ENCODE results near the gene ACTR3C.
"Not testable (repeated sequence)": the region's sequence is repeated elsewhere in the genome, so short reads cannot be mapped to it uniquely, and the experiment has no call there.

ACTR3C gene

GRCh38 chr7:150322114-150322832, 1.1 kb downstream of the ACTR3C start:
- Histone ChIP-seq H3K4me3 (ENCODE audit: low read depth, low read length) (peak overlapping the region; percentile 85), H3K9ac (ENCODE audit: low read length) (peak overlapping the region; percentile 88), H3K36me3 (ENCODE audit: control insufficient read depth, insufficient read depth, low read length) (peaks cover 26% of the 10 kb centered on the region), H3K27ac (ENCODE audit: low read depth, low read length) (peak overlapping the region; percentile 67; the same call in 1 of the 2 replicates), H3K9me3 (ENCODE audit: control insufficient read depth, insufficient read depth, low read depth, low read length) (no peaks in the 10 kb centered on the region), H3K27me3 (ENCODE audit: control insufficient read depth, insufficient read depth, low read length) (no peaks in the 10 kb centered on the region), H3K4me1 (ENCODE audit: control insufficient read depth, insufficient read depth, low read length) (peaks cover 31% of the 10 kb centered on the region)

GRCh38 chr7:150321788-150322113, 1.6 kb downstream of the ACTR3C start:
- Histone ChIP-seq H3K9ac (ENCODE audit: low read length) (no peak overlapping the region), H3K4me3 (ENCODE audit: low read depth, low read length) (no peak overlapping the region), H3K36me3 (ENCODE audit: control insufficient read depth, insufficient read depth, low read length) (peaks cover 21% of the 10 kb centered on the region), H3K9me3 (ENCODE audit: control insufficient read depth, insufficient read depth, low read depth, low read length) (no peaks in the 10 kb centered on the region), H3K27me3 (ENCODE audit: control insufficient read depth, insufficient read depth, low read length) (no peaks in the 10 kb centered on the region), H3K4me1 (ENCODE audit: control insufficient read depth, insufficient read depth, low read length) (peaks cover 31% of the 10 kb centered on the region), H3K27ac (ENCODE audit: low read depth, low read length) (no peak overlapping the region)

- Histone ChIP-seq H3K27ac (ENCODE audit: low read depth, low read length) (no peak overlapping the region), H3K27me3 (ENCODE audit: control insufficient read depth, insufficient read depth, low read length) (peaks cover 8% of the 10 kb centered on the region), H3K36me3 (ENCODE audit: control insufficient read depth, insufficient read depth, low read length) (no peaks in the 10 kb centered on the region), H3K4me1 (ENCODE audit: control insufficient read depth, insufficient read depth, low read length) (peaks cover 30% of the 10 kb centered on the region), H3K9ac (ENCODE audit: low read length) (no peak overlapping the region), H3K9me3 (ENCODE audit: control insufficient read depth, insufficient read depth, low read depth, low read length) (no peaks in the 10 kb centered on the region), H3K4me3 (ENCODE audit: low read depth, low read length) (no peak overlapping the region)
Measured at GRCh38 chr7:150317748-150318444, 5.4 kb downstream of the ACTR3C start.

DNA sequence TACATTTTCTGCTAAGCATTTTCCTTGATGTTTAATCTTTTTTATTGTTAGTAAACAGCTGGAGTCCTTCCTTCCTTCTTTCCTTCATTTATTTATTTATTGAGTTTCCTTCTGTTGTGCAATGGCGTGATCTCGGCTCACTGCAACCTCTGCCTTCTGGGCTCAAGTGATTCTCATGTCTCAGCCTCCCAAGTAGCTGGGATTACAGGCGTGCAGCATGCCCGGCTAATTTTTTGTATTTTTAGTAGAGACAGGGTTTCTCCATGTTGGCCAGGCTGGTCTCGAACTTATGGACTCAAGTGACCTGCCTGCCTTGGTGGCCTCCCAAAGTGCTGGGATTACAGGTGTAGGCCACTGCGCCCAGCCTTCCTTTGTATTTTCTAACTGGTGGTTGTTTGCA, 6.4 kb downstream of the ACTR3C start:
- H3K9me3 ChIP-seq (ENCODE audit: control insufficient read depth, insufficient read depth, low read depth, low read length); H3K36me3 ChIP-seq (ENCODE audit: control insufficient read depth, insufficient read depth, low read length); H3K27ac ChIP-seq (ENCODE audit: low read depth, low read length); H3K9ac ChIP-seq (ENCODE audit: low read length); H3K4me3 ChIP-seq (ENCODE audit: low read depth, low read length): not testable (repeated sequence)
- peaks cover 34% of the 10 kb centered on the region for H3K4me1 ChIP-seq (ENCODE audit: control insufficient read depth, insufficient read depth, low read length)
- peaks cover 14% of the 10 kb centered on the region for H3K27me3 ChIP-seq (ENCODE audit: control insufficient read depth, insufficient read depth, low read length)

DNA sequence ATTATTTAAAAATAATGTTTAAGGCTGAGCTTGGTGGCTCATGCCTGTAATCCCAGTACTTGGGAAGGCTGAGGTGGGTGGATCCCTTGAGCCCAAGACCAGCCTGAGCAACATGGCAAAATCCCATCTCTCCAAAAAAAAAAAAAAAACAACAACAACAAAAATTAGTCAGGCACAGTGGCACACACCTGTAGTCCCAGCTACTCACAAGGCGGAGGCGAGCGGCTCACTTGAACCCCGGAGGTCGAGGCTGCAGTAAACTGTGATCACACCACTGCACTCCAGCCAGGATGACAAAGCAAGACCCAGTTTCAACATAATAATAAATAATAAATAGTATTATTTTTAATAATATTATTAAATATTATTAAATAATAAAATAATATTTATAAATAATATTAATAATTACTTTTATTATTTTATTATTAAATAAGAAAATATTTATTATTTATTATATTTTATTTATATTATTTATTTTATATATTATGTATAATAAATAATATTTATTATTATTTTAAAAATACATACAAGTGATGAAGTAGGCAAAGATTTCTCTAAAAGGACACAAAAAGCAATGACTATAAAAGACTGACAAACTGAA, 8.6 kb downstream of the ACTR3C start:
- Histone ChIP-seq H3K4me3 (ENCODE audit: low read depth, low read length) (no peak overlapping the region), H3K27me3 (ENCODE audit: control insufficient read depth, insufficient read depth, low read length) (peaks cover 37% of the 10 kb centered on the region), H3K4me1 (ENCODE audit: control insufficient read depth, insufficient read depth, low read length) (peaks cover 38% of the 10 kb centered on the region), H3K27ac (ENCODE audit: low read depth, low read length) (no peak overlapping the region), H3K9me3 (ENCODE audit: control insufficient read depth, insufficient read depth, low read depth, low read length) (no peaks in the 10 kb centered on the region), H3K36me3 (ENCODE audit: control insufficient read depth, insufficient read depth, low read length) (no peaks in the 10 kb centered on the region), H3K9ac (ENCODE audit: low read length) (no peak overlapping the region)

- no peaks in the 10 kb centered on the region for H3K9me3 ChIP-seq (ENCODE audit: control insufficient read depth, insufficient read depth, low read depth, low read length)
- H3K4me1 ChIP-seq (ENCODE audit: control insufficient read depth, insufficient read depth, low read length) = peaks cover 38% of the 10 kb centered on the region
- H3K27me3 ChIP-seq (ENCODE audit: control insufficient read depth, insufficient read depth, low read length) = peaks cover 45% of the 10 kb centered on the region
- no peak overlapping the region for H3K27ac ChIP-seq (ENCODE audit: low read depth, low read length)
- no peak overlapping the region for H3K9ac ChIP-seq (ENCODE audit: low read length)
- no peaks in the 10 kb centered on the region for H3K36me3 ChIP-seq (ENCODE audit: control insufficient read depth, insufficient read depth, low read length)
- H3K4me3 ChIP-seq (ENCODE audit: low read depth, low read length) = no peak overlapping the region
Measured at GRCh38 chr7:150313870-150314269, 9.5 kb downstream of the ACTR3C start.

DNA sequence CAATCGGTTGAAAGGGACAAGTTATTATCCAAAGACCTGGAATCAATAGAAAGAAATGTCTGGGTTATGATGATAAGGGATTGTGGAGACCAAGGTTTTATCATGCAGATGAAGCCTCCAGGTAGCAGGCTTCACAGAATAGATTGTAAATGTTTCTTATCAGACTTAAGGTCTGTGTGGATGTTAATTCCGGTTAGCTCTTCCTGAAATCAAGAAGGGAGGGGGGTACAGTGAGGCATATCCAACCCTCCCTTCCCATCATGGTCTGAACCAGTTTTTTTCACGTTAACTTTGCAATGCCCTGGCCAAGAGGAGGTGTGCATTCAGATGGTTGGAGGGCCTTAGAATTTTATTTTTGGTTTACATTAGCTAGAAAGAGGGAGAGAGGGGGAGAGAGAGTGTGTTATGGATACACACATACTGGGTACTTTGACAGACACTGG, 10.0 kb downstream of the ACTR3C start:
- peaks cover 38% of the 10 kb centered on the region for H3K4me1 ChIP-seq (ENCODE audit: control insufficient read depth, insufficient read depth, low read length)
- H3K9me3 ChIP-seq (ENCODE audit: control insufficient read depth, insufficient read depth, low read depth, low read length) = no peaks in the 10 kb centered on the region
- no peak overlapping the region for H3K4me3 ChIP-seq (ENCODE audit: low read depth, low read length)
- H3K27ac ChIP-seq (ENCODE audit: low read depth, low read length) = no peak overlapping the region
- peaks cover 50% of the 10 kb centered on the region for H3K27me3 ChIP-seq (ENCODE audit: control insufficient read depth, insufficient read depth, low read length)
- no peaks in the 10 kb centered on the region for H3K36me3 ChIP-seq (ENCODE audit: control insufficient read depth, insufficient read depth, low read length)
- no peak overlapping the region for H3K9ac ChIP-seq (ENCODE audit: low read length)

- not testable (repeated sequence) for H3K4me3 ChIP-seq (ENCODE audit: low read depth, low read length); H3K9me3 ChIP-seq (ENCODE audit: control insufficient read depth, insufficient read depth, low read depth, low read length); H3K27ac ChIP-seq (ENCODE audit: low read depth, low read length); H3K9ac ChIP-seq (ENCODE audit: low read length); H3K36me3 ChIP-seq (ENCODE audit: control insufficient read depth, insufficient read depth, low read length)
- Histone ChIP-seq H3K4me1 (ENCODE audit: control insufficient read depth, insufficient read depth, low read length) (peaks cover 32% of the 10 kb centered on the region), H3K27me3 (ENCODE audit: control insufficient read depth, insufficient read depth, low read length) (peaks cover 56% of the 10 kb centered on the region)
Measured at GRCh38 chr7:150312649-150313366, 10.5 kb downstream of the ACTR3C start.

- Histone ChIP-seq H3K27ac (ENCODE audit: low read depth, low read length) (no peak overlapping the region), H3K27me3 (ENCODE audit: control insufficient read depth, insufficient read depth, low read length) (peaks cover 67% of the 10 kb centered on the region), H3K4me1 (ENCODE audit: control insufficient read depth, insufficient read depth, low read length) (peaks cover 27% of the 10 kb centered on the region), H3K36me3 (ENCODE audit: control insufficient read depth, insufficient read depth, low read length) (no peaks in the 10 kb centered on the region), H3K4me3 (ENCODE audit: low read depth, low read length) (no peak overlapping the region), H3K9ac (ENCODE audit: low read length) (no peak overlapping the region), H3K9me3 (ENCODE audit: control insufficient read depth, insufficient read depth, low read depth, low read length) (no peaks in the 10 kb centered on the region; the same call in 1 of the 2 replicates)
Measured at GRCh38 chr7:150311711-150312110, 11.6 kb downstream of the ACTR3C start.

GRCh38 chr7:150311146-150311545, 12.2 kb downstream of the ACTR3C start:
- Histone ChIP-seq H3K36me3 (ENCODE audit: control insufficient read depth, insufficient read depth, low read length) (no peaks in the 10 kb centered on the region), H3K9ac (ENCODE audit: low read length) (no peak overlapping the region), H3K27me3 (ENCODE audit: control insufficient read depth, insufficient read depth, low read length) (peaks cover 71% of the 10 kb centered on the region), H3K27ac (ENCODE audit: low read depth, low read length) (no peak overlapping the region), H3K4me1 (ENCODE audit: control insufficient read depth, insufficient read depth, low read length) (peaks cover 27% of the 10 kb centered on the region), H3K4me3 (ENCODE audit: low read depth, low read length) (no peak overlapping the region), H3K9me3 (ENCODE audit: control insufficient read depth, insufficient read depth, low read depth, low read length) (no peaks in the 10 kb centered on the region; the same call in 1 of the 2 replicates)
